A549 treated with RU486 at 1 μM for 4 hours (cell line): ENCODE measurements around the gene TCHH. TPM values are rescaled to one million over a fixed set of nuclear protein-coding genes. Genes with fewer than 3 reads are reported as not detected.

Experiments used
- total RNA-seq: library from RNA; stranded (reverse); fragments of 200-300 nt; extraction: Qiagen RNA extraction; gene quantifications from 5 replicates; pipeline ENCODE4 v1.2.3, GENCODE V29; 2022; ENCODE audit warnings: low read depth

TCHH gene
- total RNA-seq = 0.14 to 0.33 TPM (median 0.22 TPM) in 5 replicates

GRCh38 chr1:152115344-152115743 lies at the start of gene TCHH:
Gene TCHH (minus strand): TSS chr1:152115444. CDS start chr1:152114080, 1,364 bp downstream.

GRCh38 chr1:152159144-152159543 lies 43.9 kb upstream of the TCHH start, which contains the start of gene RPTN:
Gene RPTN (minus strand): TSS chr1:152159228. CDS start chr1:152157889, 1,339 bp downstream.

DNA sequence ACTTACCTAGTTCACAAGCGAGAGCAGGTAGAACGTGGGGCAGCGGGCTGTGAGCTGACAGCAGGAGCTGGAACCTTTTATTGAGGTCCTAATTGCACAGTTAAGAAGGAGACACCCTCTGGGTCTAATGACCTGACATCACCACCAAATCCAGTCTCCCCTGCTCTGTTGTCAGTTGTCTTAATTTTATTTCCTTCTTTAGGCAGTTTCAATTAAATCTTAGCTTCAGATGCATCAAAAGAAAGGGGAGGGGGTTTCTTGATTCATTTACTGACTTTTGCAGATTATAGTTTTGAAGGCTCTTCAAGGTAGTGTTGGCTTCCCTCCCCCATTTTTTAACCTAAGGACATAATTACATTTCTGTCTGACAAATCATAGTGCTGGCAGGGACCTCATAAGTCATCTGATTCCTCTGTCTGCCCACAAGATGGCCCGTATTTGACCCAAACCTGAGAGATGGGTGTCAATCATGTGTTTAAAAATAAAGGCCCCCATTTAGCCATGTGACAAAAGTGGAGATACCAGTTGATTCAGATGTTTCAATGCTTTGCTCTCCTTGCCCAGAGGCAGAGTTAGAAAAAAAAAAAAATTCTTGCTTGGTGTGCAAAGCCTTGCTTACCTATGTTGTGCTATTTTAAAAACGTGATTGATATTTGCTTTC lies 26.1 kb downstream of the TCHH start, which contains the start of gene TCHHL1:
TSS of gene TCHHL1 (minus strand) at position 51 of the 661 bp plus-strand sequence. CDS start 921 bp downstream, outside the sequence.

Other genes with a start within 250 kb of the TCHH start
- gene THEM4, start 205.9 kb downstream of the TCHH start, total RNA-seq = 12.1 to 15.5 TPM (median 14.1 TPM) in 5 replicates
- 1,857 to 2,427 TPM (median 2,095 TPM) in 5 replicates for gene S100A10, start 121.6 kb downstream of the TCHH start, total RNA-seq
- gene S100A11, start 78.4 kb downstream of the TCHH start, total RNA-seq = 1,713 to 1,961 TPM (median 1,862 TPM) in 5 replicates
- gene TCHHL1, start 26.4 kb downstream of the TCHH start, total RNA-seq = not detected in 5 replicates
- gene RPTN, start 43.8 kb upstream of the TCHH start, total RNA-seq = not detected in 5 replicates
- not detected in 5 replicates for gene HRNR, start 108.7 kb upstream of the TCHH start, total RNA-seq
- gene FLG, start 209.8 kb upstream of the TCHH start, total RNA-seq = not detected in 5 replicates
- gene FLG2, start 244.6 kb upstream of the TCHH start, total RNA-seq = not detected in 5 replicates